CD4-positive, alpha-beta T cell (primary cell): ENCODE measurements around the gene ACTR1A. TPM values are rescaled to one million over a fixed set of nuclear protein-coding genes. Genes with fewer than 3 reads are reported as not detected.

Experiments used
- ATAC-seq: fragments of 200-7000 bp; cut with Tn5 transposase; one replicate; pipeline ENCODE4 v1.10.0; 2022; ENCODE audit warnings: mild to moderate bottlenecking; ENCODE audit not compliant: poor library complexity
- CTCF ChIA-PET: fragments of 350-600 bp; sonication (Branson Sonifier 250); formaldehyde crosslinking; loops from one replicate; lab custom pipeline; 2021; ENCODE audit warnings: antibody characterized with exemption, inconsistent platforms; lab: Charles Lee
- POLR2A ChIA-PET: fragments of 350-600 bp; sonication (Branson Sonifier 250); formaldehyde crosslinking; loops from one replicate; lab custom pipeline; 2021; ENCODE audit warnings: antibody characterized with exemption, inconsistent platforms; lab: Charles Lee
- DNase-seq, 14 experiments: peaks; one replicate each; pipeline ENCODE4 v3.0.0-alpha.2; 2013 to 2020; ENCODE audit warnings: mixed read lengths in 2 of 14
- H3K27ac ChIP-seq, 2 donors: one replicate each; pipeline versions ENCODE4 v1.5.1 to v1.7.0; 2013; ENCODE audit warnings: low read length in 2 of 2, low read depth in 1 of 2, mild to moderate bottlenecking in 1 of 2
- H3K27me3 ChIP-seq, 2 experiments: 1 replicate in 1 of 2; 2 replicates in 1 of 2; pipeline versions ENCODE4 v1.6.1 to v1.7.0; 2013; ENCODE audit warnings: low read length in 2 of 2, control low read depth in 1 of 2, mild to moderate bottlenecking in 1 of 2, moderate library complexity in 1 of 2; ENCODE audit not compliant: insufficient read depth in 2 of 2, control insufficient read depth in 1 of 2
- H3K36me3 ChIP-seq: one replicate; pipeline ENCODE4 v1.6.1; 2013; ENCODE audit warnings: low read length, control low read depth; ENCODE audit not compliant: insufficient read depth
- H3K4me1 ChIP-seq: one replicate; pipeline ENCODE4 v1.6.1; 2013; ENCODE audit warnings: low read length, control low read depth; ENCODE audit not compliant: insufficient read depth
- H3K4me3 ChIP-seq: one replicate; pipeline ENCODE4 v1.5.1; 2013; ENCODE audit warnings: mild to moderate bottlenecking, low read length, moderate library complexity
- H3K9me3 ChIP-seq, 2 experiments: 1 replicate in 1 of 2; 2 replicates in 1 of 2; pipeline versions ENCODE4 v1.6.1 to v1.7.0; 2013; ENCODE audit warnings: low read length in 2 of 2, mild to moderate bottlenecking in 2 of 2, control low read depth in 1 of 2, moderate library complexity in 1 of 2; ENCODE audit not compliant: control insufficient read depth in 1 of 2, insufficient read depth in 1 of 2
- H3K27ac Mint-ChIP-seq: one replicate; pipeline ENCODE4 v1.8.0; 2020; ENCODE audit warnings: mixed read lengths
- H3K27me3 Mint-ChIP-seq: one replicate; pipeline ENCODE4 v1.8.0; 2021; ENCODE audit warnings: mixed read lengths
- H3K36me3 Mint-ChIP-seq: one replicate; pipeline ENCODE4 v1.8.0; 2021; ENCODE audit warnings: low read depth, mixed read lengths
- H3K4me1 Mint-ChIP-seq: one replicate; pipeline ENCODE4 v1.8.0; 2021; ENCODE audit warnings: low read depth, mixed read lengths
- H3K4me3 Mint-ChIP-seq: one replicate; pipeline ENCODE4 v1.8.0; 2020; ENCODE audit warnings: mild to moderate bottlenecking, mixed read lengths
- H3K9me3 Mint-ChIP-seq: one replicate; pipeline ENCODE4 v1.8.0; 2020; ENCODE audit warnings: mixed read lengths
- intact Hi-C, 2 experiments: fragments of 100-400 bp; cut with DNase I in 1 of 2; cut with micrococcal nuclease in 1 of 2; formaldehyde crosslinking; loops; one replicate each; pipeline versions ENCODE4 v1.15.1 to v1.9.0; 2023 to 2025; cut with DNase I, micrococcal nuclease
- total RNA-seq, 174 experiments: library from RNA in 2 of 174; stranded (reverse) in 2 of 174; gene quantifications; one replicate each; pipeline ENCODE4 v1.2.3 and lab custom pipeline; 2021 to 2026
- TF ChIP-seq, protein P1 (sequence below): fragments of 200-600 bp; IDR thresholded peaks from one replicate; pipeline ENCODE4 v1.8.0; 2022; ENCODE audit warnings: antibody characterized with exemption, mild to moderate bottlenecking

Gene ACTR1A
- total RNA-seq, 2 experiments from 2014 or later: 43.3 to 46.3 TPM

DNA sequence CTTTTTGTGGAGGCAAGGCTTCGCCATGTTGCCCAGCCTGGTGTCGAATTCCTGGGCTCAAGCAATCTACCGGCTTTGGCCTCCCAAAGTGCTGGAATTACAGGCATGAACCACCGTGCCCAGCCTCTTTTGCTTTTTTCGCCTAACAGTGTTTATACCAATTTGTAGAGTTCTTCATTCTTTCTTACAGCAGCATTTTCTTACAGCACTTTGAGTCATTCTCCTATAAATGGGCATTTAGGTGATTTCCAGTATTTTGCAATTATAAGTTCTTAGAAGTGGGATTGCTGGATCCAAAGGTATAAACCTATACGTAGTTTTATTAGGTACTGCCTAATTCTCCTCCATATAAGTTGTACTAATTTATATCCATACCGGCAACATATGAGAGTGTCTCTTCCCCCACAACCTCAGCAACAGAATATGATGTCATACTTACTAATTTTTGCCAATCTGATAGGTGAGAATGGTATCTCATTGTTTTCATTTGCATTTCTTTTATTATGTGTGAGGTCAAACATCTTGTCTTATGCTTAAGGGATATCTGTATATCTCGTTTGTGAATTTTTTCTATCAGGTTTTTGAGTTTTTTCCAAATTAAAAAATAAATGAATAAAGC lies 40.4 kb upstream of the ACTR1A start:
- Histone ChIP-seq H3K4me1 (peaks cover 2% of the 10 kb centered on the region), H3K4me3 (no peak overlapping the region), H3K27ac (no peak overlapping the region), H3K36me3 (no peaks in the 10 kb centered on the region), H3K9me3 (no peaks in the 10 kb centered on the region), H3K27me3 (no peaks in the 10 kb centered on the region)
- Mint-ChIP-seq H3K36me3 (peaks cover 8% of the 10 kb centered on the region), H3K27me3 (no peaks in the 10 kb centered on the region), H3K9me3 (no peaks in the 10 kb centered on the region), H3K27ac (no peak overlapping the region), H3K4me3 (no peak overlapping the region), H3K4me1 (peaks cover 17% of the 10 kb centered on the region)
- intact Hi-C loops: no loop called here
- ChIA-PET CTCF (no interaction called here), POLR2A (no interaction called here)
- TF ChIP-seq, protein P1, sequence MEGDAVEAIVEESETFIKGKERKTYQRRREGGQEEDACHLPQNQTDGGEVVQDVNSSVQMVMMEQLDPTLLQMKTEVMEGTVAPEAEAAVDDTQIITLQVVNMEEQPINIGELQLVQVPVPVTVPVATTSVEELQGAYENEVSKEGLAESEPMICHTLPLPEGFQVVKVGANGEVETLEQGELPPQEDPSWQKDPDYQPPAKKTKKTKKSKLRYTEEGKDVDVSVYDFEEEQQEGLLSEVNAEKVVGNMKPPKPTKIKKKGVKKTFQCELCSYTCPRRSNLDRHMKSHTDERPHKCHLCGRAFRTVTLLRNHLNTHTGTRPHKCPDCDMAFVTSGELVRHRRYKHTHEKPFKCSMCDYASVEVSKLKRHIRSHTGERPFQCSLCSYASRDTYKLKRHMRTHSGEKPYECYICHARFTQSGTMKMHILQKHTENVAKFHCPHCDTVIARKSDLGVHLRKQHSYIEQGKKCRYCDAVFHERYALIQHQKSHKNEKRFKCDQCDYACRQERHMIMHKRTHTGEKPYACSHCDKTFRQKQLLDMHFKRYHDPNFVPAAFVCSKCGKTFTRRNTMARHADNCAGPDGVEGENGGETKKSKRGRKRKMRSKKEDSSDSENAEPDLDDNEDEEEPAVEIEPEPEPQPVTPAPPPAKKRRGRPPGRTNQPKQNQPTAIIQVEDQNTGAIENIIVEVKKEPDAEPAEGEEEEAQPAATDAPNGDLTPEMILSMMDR: no peak
- ATAC-seq (no peak), DNase-seq (no peak)

- no peaks in the 10 kb centered on the region for H3K4me1 ChIP-seq
- Mint-ChIP-seq H3K27me3 (no peaks in the 10 kb centered on the region), H3K27ac (no peak overlapping the region), H3K9me3 (no peaks in the 10 kb centered on the region), H3K4me3 (no peak overlapping the region), H3K4me1 (peaks cover 8% of the 10 kb centered on the region), H3K36me3 (peaks cover 5% of the 10 kb centered on the region)
- CTCF ChIA-PET: no interaction called here
- no peaks in the 10 kb centered on the region for H3K9me3 ChIP-seq
- no peaks in the 10 kb centered on the region for H3K36me3 ChIP-seq
- ATAC-seq (no peak), DNase-seq (peak in 1 of 14 experiments; percentile 12)
- intact Hi-C loops: no loop called here
- POLR2A ChIA-PET: no interaction called here
- TF ChIP-seq, protein P1: no peak
- no peaks in the 10 kb centered on the region for H3K27me3 ChIP-seq
- H3K27ac ChIP-seq: no peak overlapping the region
- H3K4me3 ChIP-seq: no peak overlapping the region
Observed at GRCh38 chr10:102540023-102540422, 37.5 kb upstream of the ACTR1A start.

- H3K9me3 Mint-ChIP-seq: no peaks in the 10 kb centered on the region
- H3K27ac Mint-ChIP-seq: no peak overlapping the region
- no peaks in the 10 kb centered on the region for H3K27me3 Mint-ChIP-seq
- H3K4me1 Mint-ChIP-seq: peaks cover 3% of the 10 kb centered on the region
- DNase-seq (no peak), ATAC-seq (no peak)
- POLR2A ChIA-PET: no interaction called here
- peaks cover 7% of the 10 kb centered on the region for H3K36me3 ChIP-seq
- H3K9me3 ChIP-seq: no peaks in the 10 kb centered on the region
- H3K4me1 ChIP-seq: no peaks in the 10 kb centered on the region
- H3K4me3 Mint-ChIP-seq: no peak overlapping the region
- H3K4me3 ChIP-seq: no peak overlapping the region
- peaks cover 11% of the 10 kb centered on the region for H3K36me3 Mint-ChIP-seq
- no peaks in the 10 kb centered on the region for H3K27me3 ChIP-seq
- CTCF ChIA-PET: no interaction called here
- intact Hi-C loops: no loop called here
- TF ChIP-seq, protein P1: no peak
- H3K27ac ChIP-seq: no peak overlapping the region
Observed at GRCh38 chr10:102538811-102539210, 36.3 kb upstream of the ACTR1A start.
